ENCODE measurements around the gene ASCC2.
"Not testable (repeated sequence)": the region's sequence is repeated elsewhere in the genome, so short reads cannot be mapped to it uniquely, and the experiment has no call there.

ASCC2 gene

DNA sequence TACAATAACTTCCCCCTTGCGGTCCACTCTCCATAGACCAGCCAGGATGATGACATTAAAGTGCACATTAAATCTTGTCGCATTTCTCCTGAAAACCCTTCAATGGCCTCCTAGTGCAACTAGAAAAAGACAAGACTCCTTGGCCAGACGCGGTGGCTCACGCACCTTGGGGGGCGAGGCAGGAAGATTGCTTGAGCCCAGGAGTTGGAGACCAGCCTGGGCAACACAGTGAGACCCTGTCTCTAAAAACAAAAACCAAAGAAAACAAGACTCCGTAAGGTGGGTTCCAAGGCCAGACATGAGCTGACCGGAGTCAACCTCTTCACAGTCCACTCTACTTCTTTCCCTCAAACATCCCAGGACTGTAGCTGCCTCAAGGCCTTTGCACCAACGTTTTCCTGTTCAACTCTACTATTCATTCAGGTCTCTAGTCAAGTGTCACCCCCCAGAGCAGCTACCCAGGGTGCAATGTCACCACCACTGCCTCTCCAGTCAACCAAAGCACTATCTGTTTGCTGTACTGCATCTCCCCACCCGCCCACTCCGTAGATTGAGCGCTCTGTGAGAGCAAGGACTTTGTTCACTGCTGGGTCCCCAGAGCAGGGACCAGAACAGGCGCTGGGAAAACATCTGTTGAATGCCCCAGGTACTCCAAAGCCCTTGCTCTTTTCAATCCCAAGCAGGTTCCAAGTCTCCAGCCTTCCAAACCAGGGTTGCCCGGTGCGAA lies 72.0 kb downstream of the ASCC2 start:
- Histone ChIP-seq H3K27me3 (ENCODE audit: control insufficient read depth in 1 of 2, insufficient read depth in 2 of 2, low read length in 2 of 2) (no peaks in the 10 kb centered on the region), H3K27ac (ENCODE audit: low read depth, low read length) (peak overlapping the region; percentile 76), H3K4me1 (ENCODE audit: control insufficient read depth in 1 of 2, insufficient read depth in 2 of 2, low read length in 2 of 2) (peaks cover 21 to 23% of the 10 kb centered on the region in 2 donors), H3K9me3 (ENCODE audit: control insufficient read depth in 1 of 2, low read length in 2 of 2) (no peaks in the 10 kb centered on the region), H3K9ac (ENCODE audit: low read depth in 1 of 2, low read length in 2 of 2) (peak overlapping the region; percentile 86 to 91), H3K4me3 (ENCODE audit: low read depth in 1 of 2, low read length in 2 of 2) (peak overlapping the region; percentile 84 to 96), H3K36me3 (ENCODE audit: control insufficient read depth in 1 of 2, insufficient read depth in 2 of 2, low read length in 2 of 2) (peaks cover 5 to 22% of the 10 kb centered on the region in 2 donors)

DNA sequence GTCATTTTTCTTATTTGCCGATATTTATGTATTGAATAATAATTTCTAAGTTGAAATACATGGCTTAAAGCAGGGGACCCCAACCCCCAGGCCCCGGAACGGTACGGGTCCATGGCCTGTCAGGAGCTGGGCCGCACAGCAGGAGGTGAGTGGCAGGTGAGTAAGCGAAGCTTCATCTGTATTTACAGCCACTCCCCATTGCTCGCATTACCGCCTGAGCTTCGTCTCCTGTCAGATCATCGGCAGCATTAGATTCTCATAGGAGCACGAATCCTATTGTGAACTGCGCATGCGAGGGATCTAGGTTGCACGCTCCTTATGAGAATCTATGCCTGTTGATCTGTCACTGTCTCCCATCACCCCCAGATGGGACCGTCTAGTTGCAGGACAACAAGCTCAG lies 75.8 kb downstream of the ASCC2 start:
- Histone ChIP-seq H3K4me3 (ENCODE audit: low read depth in 1 of 2, low read length in 2 of 2) (no peak overlapping the region), H3K4me1 (ENCODE audit: control insufficient read depth in 1 of 2, insufficient read depth in 2 of 2, low read length in 2 of 2) (peaks cover 7 to 10% of the 10 kb centered on the region in 2 donors), H3K36me3 (ENCODE audit: control insufficient read depth in 1 of 2, insufficient read depth in 2 of 2, low read length in 2 of 2) (no peaks in the 10 kb centered on the region), H3K27ac (ENCODE audit: low read depth, low read length) (no peak overlapping the region), H3K9ac (ENCODE audit: low read depth in 1 of 2, low read length in 2 of 2) (no peak overlapping the region), H3K27me3 (ENCODE audit: control insufficient read depth in 1 of 2, insufficient read depth in 2 of 2, low read length in 2 of 2) (no peaks in the 10 kb centered on the region), H3K9me3 (ENCODE audit: control insufficient read depth in 1 of 2, low read length in 2 of 2) (no peaks in the 10 kb centered on the region)

DNA sequence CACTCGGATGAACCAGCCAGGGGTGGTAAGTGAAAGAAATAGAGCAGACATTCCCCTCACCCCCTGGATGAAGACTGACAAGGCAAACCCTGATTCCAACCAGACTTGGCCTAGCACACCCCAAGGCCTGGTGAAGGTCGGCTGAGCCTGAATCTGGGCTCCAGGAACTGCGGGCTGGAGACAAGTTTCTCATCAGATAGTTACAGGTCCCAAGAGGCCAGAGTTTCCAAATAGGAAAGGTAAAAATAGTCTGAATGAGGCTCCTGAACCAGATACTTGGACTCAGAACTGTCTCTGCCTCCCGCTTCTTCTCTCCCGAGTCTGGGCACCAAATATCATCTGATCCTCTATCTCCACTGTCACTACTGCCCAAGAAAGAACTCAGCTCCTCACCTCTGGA lies 79.1 kb downstream of the ASCC2 start:
- Histone ChIP-seq H3K27ac (ENCODE audit: low read depth, low read length) (no peak overlapping the region), H3K4me1 (ENCODE audit: control insufficient read depth in 1 of 2, insufficient read depth in 2 of 2, low read length in 2 of 2) (no peaks in the 10 kb centered on the region), H3K36me3 (ENCODE audit: control insufficient read depth in 1 of 2, insufficient read depth in 2 of 2, low read length in 2 of 2) (peaks cover 0 to 3% of the 10 kb centered on the region in 2 donors), H3K9ac (ENCODE audit: low read depth in 1 of 2, low read length in 2 of 2) (no peak overlapping the region), H3K9me3 (ENCODE audit: control insufficient read depth in 1 of 2, low read length in 2 of 2) (no peaks in the 10 kb centered on the region), H3K4me3 (ENCODE audit: low read depth in 1 of 2, low read length in 2 of 2) (no peak overlapping the region), H3K27me3 (ENCODE audit: control insufficient read depth in 1 of 2, insufficient read depth in 2 of 2, low read length in 2 of 2) (no peaks in the 10 kb centered on the region)

DNA sequence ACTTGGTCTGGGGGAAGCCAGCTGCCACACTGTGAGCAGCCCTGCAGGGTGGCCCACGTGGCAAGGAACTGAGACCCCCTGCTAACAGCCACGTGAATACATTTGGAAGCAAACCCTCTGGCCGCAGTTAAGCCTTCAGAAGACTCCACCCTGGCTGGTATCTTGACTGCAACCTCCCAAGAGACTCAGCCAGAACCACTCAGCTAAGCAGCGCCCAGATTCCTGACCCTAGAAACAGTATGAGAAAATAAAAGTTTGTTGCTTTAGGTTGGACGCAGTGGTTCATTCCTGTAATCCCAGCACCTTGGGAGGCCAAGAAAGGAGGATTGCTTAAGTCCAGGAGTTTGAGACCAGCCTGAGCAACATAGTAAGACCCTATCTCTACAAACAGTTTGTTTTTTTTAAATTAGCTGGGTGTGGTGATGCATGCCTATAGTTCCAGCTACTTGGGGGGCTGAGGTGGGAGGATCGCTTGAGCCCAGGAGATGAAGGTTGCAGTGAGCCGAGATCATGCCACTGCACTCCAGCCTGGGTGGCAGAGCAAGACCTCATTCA lies 79.9 kb downstream of the ASCC2 start:
- no peaks in the 10 kb centered on the region for H3K27me3 ChIP-seq (ENCODE audit: control insufficient read depth in 1 of 2, insufficient read depth in 2 of 2, low read length in 2 of 2)
- H3K27ac ChIP-seq (ENCODE audit: low read depth, low read length): no peak overlapping the region
- H3K9ac ChIP-seq (ENCODE audit: low read depth in 1 of 2, low read length in 2 of 2): no peak overlapping the region
- H3K4me3 ChIP-seq (ENCODE audit: low read depth in 1 of 2, low read length in 2 of 2): no peak overlapping the region
- peaks cover 0 to 3% of the 10 kb centered on the region in 2 donors for H3K36me3 ChIP-seq (ENCODE audit: control insufficient read depth in 1 of 2, insufficient read depth in 2 of 2, low read length in 2 of 2)
- H3K9me3 ChIP-seq (ENCODE audit: control insufficient read depth in 1 of 2, low read length in 2 of 2): no peaks in the 10 kb centered on the region
- no peaks in the 10 kb centered on the region for H3K4me1 ChIP-seq (ENCODE audit: control insufficient read depth in 1 of 2, insufficient read depth in 2 of 2, low read length in 2 of 2)

DNA sequence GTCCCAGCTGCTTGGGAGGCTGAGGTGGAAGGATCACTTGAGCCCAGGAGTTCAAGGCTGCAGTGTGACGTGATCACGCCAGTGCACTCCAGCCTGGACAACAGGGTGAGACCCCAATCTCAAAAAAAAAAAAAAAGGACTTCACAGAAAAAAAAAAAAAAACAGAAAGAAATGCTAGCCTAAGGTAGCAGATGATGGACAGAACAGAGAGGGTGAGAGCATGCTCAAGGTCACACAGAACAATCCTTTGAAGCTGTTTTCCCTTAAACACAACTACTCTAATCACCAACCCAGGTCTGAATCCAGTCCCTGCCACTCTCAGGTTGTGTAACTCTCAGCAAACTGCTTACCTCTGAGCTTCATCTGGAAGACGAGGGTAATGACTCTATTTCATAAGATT lies 81.0 kb downstream of the ASCC2 start:
- Histone ChIP-seq H3K27ac (ENCODE audit: low read depth, low read length) (no peak overlapping the region), H3K9me3 (ENCODE audit: control insufficient read depth in 1 of 2, low read length in 2 of 2) (no peaks in the 10 kb centered on the region), H3K4me1 (ENCODE audit: control insufficient read depth in 1 of 2, insufficient read depth in 2 of 2, low read length in 2 of 2) (no peaks in the 10 kb centered on the region), H3K27me3 (ENCODE audit: control insufficient read depth in 1 of 2, insufficient read depth in 2 of 2, low read length in 2 of 2) (no peaks in the 10 kb centered on the region), H3K36me3 (ENCODE audit: control insufficient read depth in 1 of 2, insufficient read depth in 2 of 2, low read length in 2 of 2) (peaks cover 0 to 3% of the 10 kb centered on the region in 2 donors), H3K9ac (ENCODE audit: low read depth in 1 of 2, low read length in 2 of 2) (no peak overlapping the region), H3K4me3 (ENCODE audit: low read depth in 1 of 2, low read length in 2 of 2) (no peak overlapping the region)

DNA sequence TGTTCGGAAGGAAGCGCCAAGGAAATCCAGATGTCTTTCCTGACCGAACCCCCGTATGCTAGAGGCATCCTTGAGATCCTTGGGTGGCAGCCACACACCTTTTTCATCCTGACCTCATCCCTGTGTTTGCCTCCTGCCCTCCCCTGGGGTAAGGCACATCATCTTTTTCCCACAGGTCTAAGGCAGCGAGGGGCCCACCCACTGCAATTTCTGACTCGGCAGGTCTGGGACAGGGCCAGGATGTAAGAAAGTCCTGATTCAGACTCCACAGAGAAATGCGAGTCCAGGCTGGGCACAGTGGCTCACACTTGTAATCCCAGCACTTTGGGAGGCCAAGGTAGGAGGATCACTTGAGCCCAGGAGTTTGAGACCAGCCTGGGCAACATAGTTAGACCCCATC lies 81.7 kb downstream of the ASCC2 start:
- peaks cover 0 to 3% of the 10 kb centered on the region in 2 donors for H3K36me3 ChIP-seq (ENCODE audit: control insufficient read depth in 1 of 2, insufficient read depth in 2 of 2, low read length in 2 of 2)
- H3K9me3 ChIP-seq (ENCODE audit: control insufficient read depth in 1 of 2, low read length in 2 of 2): no peaks in the 10 kb centered on the region
- no peak overlapping the region for H3K9ac ChIP-seq (ENCODE audit: low read depth in 1 of 2, low read length in 2 of 2)
- no peak overlapping the region for H3K27ac ChIP-seq (ENCODE audit: low read depth, low read length)
- H3K4me1 ChIP-seq (ENCODE audit: control insufficient read depth in 1 of 2, insufficient read depth in 2 of 2, low read length in 2 of 2): no peaks in the 10 kb centered on the region
- H3K4me3 ChIP-seq (ENCODE audit: low read depth in 1 of 2, low read length in 2 of 2): no peak overlapping the region
- H3K27me3 ChIP-seq (ENCODE audit: control insufficient read depth in 1 of 2, insufficient read depth in 2 of 2, low read length in 2 of 2): no peaks in the 10 kb centered on the region

DNA sequence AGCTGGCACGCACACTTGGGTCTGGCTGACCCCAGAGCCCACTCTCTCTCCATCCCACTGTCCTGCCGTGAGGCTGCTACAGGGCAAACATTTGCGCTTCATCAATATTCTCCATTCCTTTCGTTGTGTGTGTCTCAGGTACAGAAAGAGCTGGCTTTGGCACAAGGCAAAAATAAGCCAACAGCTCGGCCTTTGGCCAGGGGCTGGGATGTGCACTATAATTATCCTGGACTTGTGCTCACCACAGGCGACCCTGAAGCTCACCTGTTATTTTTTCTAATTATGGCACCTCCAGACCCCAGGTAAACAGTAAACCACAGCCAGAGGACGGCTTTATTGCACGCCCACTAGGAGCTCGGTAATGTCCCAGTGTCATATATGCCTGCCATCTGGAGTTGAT lies 82.2 kb downstream of the ASCC2 start:
- Histone ChIP-seq H3K27ac (ENCODE audit: low read depth, low read length) (no peak overlapping the region), H3K9ac (ENCODE audit: low read depth in 1 of 2, low read length in 2 of 2) (no peak overlapping the region), H3K4me1 (ENCODE audit: control insufficient read depth in 1 of 2, insufficient read depth in 2 of 2, low read length in 2 of 2) (no peaks in the 10 kb centered on the region), H3K9me3 (ENCODE audit: control insufficient read depth in 1 of 2, low read length in 2 of 2) (no peaks in the 10 kb centered on the region), H3K36me3 (ENCODE audit: control insufficient read depth in 1 of 2, insufficient read depth in 2 of 2, low read length in 2 of 2) (peaks cover 0 to 3% of the 10 kb centered on the region in 2 donors), H3K4me3 (ENCODE audit: low read depth in 1 of 2, low read length in 2 of 2) (no peak overlapping the region), H3K27me3 (ENCODE audit: control insufficient read depth in 1 of 2, insufficient read depth in 2 of 2, low read length in 2 of 2) (no peaks in the 10 kb centered on the region)

DNA sequence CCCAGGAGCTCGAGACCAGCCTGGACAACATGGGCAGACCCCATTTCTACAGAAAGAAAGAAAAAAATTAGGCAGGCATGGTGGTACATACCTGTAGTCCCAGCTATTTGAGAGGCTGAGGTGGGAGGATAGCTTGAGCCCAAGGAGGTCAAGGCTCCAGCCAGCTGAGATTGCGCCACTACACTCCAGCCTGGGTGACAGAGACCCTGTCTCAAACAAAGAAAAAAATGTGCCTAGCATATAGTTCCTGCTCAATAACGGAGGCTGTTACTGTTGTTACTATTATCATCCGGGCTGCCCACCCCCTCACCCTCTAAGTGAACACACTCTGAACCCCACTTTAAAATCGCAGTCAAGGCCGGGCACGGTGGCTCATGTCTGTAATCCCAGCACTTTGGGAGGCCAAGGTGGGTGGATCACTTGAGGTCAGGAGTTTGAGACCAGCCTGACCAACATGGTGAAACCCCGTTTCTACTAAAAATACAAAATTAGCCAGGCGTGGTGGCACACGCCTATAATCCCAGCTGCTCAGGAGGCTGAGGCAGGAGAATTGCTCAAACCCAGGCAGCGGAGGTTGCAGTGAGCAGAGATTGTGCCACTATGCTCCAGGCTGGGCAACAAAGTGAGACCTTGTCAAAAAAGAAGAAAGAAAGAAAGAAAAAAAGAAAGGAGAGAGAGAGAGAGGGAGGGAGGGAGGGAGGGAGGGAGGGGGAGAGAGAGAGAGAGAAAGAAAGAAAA lies 83.2 kb downstream of the ASCC2 start:
- not testable (repeated sequence) for H3K27ac ChIP-seq (ENCODE audit: low read depth, low read length); H3K4me1 ChIP-seq (ENCODE audit: control insufficient read depth in 1 of 2, insufficient read depth in 2 of 2, low read length in 2 of 2); H3K9me3 ChIP-seq (ENCODE audit: control insufficient read depth in 1 of 2, low read length in 2 of 2)

DNA sequence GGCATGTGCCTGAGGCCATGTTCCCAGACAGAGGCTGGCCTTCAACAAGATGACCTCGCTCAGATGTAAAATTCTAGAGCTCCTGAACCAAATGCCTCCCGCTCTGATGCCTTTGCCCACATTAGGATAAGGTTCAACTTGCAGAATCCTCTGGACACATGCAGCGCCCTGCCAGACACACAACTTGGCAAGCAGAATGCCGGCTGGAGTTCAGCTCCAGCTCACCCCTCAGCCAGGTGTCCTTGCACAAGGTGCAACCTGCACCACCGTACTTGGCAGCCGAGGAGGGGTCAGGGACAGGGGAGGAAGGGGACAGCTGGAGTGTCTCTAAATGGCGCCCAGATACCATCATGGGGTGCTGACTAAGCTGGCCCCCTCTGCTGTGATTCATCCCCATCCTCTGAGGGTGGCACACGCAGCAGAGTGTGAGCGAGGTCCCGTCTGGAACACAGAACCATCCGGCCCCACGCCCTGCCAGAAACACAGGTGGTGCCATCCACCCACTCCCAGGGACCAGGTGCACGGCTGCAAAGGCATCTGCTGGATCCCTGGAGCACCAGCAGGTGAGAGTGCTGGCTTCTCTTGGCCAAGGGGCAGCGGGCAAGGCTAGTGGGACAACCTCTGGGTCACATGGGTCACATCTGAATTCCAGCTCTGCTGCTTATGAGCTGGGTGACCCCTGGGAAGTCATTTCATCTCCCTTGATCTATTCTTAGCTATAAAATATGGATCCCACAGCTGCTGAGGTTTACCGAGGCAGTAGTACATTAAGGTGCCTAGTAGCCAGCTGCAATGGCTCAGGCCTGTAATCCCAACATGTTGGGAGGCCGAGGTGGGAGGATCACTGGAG lies 84.0 kb downstream of the ASCC2 start:
- Histone ChIP-seq H3K36me3 (ENCODE audit: control insufficient read depth in 1 of 2, insufficient read depth in 2 of 2, low read length in 2 of 2) (peaks cover 0 to 10% of the 10 kb centered on the region in 2 donors), H3K9ac (ENCODE audit: low read depth in 1 of 2, low read length in 2 of 2) (no peak overlapping the region), H3K4me1 (ENCODE audit: control insufficient read depth in 1 of 2, insufficient read depth in 2 of 2, low read length in 2 of 2) (peaks cover 0 to 3% of the 10 kb centered on the region in 2 donors), H3K9me3 (ENCODE audit: control insufficient read depth in 1 of 2, low read length in 2 of 2) (no peaks in the 10 kb centered on the region), H3K27ac (ENCODE audit: low read depth, low read length) (no peak overlapping the region), H3K4me3 (ENCODE audit: low read depth in 1 of 2, low read length in 2 of 2) (no peak overlapping the region), H3K27me3 (ENCODE audit: control insufficient read depth in 1 of 2, insufficient read depth in 2 of 2, low read length in 2 of 2) (no peaks in the 10 kb centered on the region)

More for the DNA sequence above, 83.2 kb downstream of the ASCC2 start:
- H3K9ac ChIP-seq (ENCODE audit: low read depth in 1 of 2, low read length in 2 of 2); H3K27me3 ChIP-seq (ENCODE audit: control insufficient read depth in 1 of 2, insufficient read depth in 2 of 2, low read length in 2 of 2); H3K4me3 ChIP-seq (ENCODE audit: low read depth in 1 of 2, low read length in 2 of 2): not testable (repeated sequence)
- H3K36me3 ChIP-seq (ENCODE audit: control insufficient read depth in 1 of 2, insufficient read depth in 2 of 2, low read length in 2 of 2): peaks cover 0 to 10% of the 10 kb centered on the region in 2 donors
